ENCODE results near the gene MINK1. TPM values are rescaled to one million over a fixed set of nuclear protein-coding genes. Genes with fewer than 3 reads are reported as not detected.

Gene MINK1
- total RNA-seq = 10 to 100 TPM; 49.1 to 50.4 TPM

DNA sequence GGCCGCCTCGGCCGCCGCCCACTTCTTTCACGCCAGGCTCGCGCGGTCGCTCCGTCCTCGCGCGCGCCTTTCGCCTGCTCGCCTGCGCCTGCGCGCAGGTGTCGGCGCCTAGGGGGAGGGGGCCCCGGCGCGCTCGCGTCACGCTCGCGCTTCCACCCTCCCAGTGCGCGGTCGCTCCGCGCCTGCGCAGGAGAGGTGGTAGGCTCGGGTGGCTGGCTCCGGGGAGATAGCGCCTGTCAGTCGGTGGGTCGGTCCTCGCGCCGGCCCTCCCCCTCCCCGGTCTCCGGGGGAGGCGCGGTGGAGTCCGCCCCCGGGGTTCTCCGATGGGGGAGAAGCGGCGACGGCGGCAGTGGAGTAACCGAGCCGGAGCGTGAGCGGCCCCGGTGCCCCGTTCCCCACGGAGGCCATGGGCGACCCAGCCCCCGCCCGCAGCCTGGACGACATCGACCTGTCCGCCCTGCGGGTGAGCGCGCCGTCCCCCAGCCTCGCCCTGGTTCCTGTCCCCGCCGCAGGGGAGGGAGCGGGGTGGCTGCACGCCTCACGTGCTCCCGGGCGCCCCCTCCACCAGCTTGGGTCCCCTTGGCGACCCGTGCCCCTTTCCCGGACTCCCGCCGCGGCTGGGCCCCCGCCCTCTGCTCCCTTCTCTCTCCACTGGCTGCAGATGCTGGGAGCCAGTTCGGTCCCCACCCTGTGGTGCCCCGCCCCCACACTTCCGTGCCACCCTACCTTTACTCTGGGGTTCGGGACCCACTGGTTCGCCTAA lies at the start of gene MINK1:
Gene MINK1 (plus strand): TSS at position 163 of the 763 bp plus-strand sequence. CDS start 244 bp downstream, at position 407.
- Mint-ChIP-seq H3K4me1 (ENCODE audit: low read depth) (peaks cover 27% of the 10 kb centered on the region), H3K9me3 (no peaks in the 10 kb centered on the region), H3K4me3 (peak within 1 kb of the TSS; percentile 85), H3K36me3 (ENCODE audit: low read depth) (no peaks in the 10 kb centered on the region), H3K27ac (peak within 1 kb of the TSS; percentile 83), H3K27me3 (ENCODE audit: low read depth) (no peaks in the 10 kb centered on the region)
- intact Hi-C loops (cut with micrococcal nuclease) = loop anchor here (1.0 to 5.0 kb wide), 4 partner anchors 26 to 690 kb away; partner anchors contain the start of genes ARRB2, CYB5D2, PLD2 and ZZEF1
- CTCF ChIA-PET = interaction anchor here (0.9 kb wide), 1 partner anchor 28 kb away, joined by 3 read pairs; no protein-coding TSS in a partner anchor
- peak; percentile 82 for DNase-seq

DNA sequence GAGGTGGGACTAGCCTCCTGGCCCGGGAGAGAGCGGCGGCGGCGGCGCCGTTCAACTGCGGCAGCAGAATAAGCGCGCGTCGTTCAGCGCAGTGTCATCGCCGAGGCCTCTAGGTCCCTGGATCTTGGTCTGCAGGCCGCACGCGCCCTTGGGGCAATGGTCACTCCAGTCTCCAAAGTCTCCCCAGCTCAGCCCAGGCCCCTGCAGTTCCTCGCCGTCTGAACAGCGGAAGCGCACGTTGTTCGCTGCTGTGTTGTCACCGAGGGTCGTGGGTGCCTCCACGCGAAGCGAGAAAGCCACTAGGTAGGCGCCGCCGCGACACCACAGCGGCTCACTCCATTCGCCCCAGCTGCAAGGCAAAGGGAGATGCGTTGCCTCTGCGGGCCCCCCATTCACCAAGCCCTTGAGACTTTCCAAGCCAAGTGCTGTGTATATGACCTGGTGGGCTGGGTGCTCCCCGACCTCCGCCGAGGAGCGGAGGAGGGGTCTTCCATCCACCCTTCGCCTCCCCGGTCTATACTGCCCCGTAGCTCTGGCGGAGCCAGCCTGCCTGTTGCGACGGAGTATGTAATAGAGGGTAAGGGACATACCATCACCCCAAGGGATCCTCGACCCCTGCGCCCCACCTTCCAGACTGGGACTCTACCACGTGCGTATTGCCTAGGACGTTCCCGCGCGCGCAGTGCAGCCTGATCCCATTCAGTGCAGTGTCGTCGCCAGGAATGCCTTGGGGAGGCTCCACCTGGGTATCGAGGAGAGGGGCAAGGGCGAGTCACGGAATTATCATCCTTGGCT lies 47.6 kb upstream of the MINK1 start:
- H3K27ac Mint-ChIP-seq = no peak overlapping the region
- no peak for DNase-seq
- intact Hi-C loops (cut with micrococcal nuclease) = loop anchor here (10.0 kb wide), 1 partner anchor 221 kb away; the partner anchor contains the start of gene GGT6
- peaks cover 26% of the 10 kb centered on the region for H3K4me1 Mint-ChIP-seq (ENCODE audit: low read depth)
- H3K9me3 Mint-ChIP-seq = no peaks in the 10 kb centered on the region
- peak overlapping the region; percentile 36 for H3K4me3 Mint-ChIP-seq
- peaks cover 69% of the 10 kb centered on the region for H3K27me3 Mint-ChIP-seq (ENCODE audit: low read depth)
- H3K36me3 Mint-ChIP-seq (ENCODE audit: low read depth) = peaks cover 2% of the 10 kb centered on the region
- CTCF ChIA-PET = interaction anchor here (1.2 kb wide), 1 partner anchor 11 kb away, joined by 3 read pairs; no protein-coding TSS in a partner anchor

DNA sequence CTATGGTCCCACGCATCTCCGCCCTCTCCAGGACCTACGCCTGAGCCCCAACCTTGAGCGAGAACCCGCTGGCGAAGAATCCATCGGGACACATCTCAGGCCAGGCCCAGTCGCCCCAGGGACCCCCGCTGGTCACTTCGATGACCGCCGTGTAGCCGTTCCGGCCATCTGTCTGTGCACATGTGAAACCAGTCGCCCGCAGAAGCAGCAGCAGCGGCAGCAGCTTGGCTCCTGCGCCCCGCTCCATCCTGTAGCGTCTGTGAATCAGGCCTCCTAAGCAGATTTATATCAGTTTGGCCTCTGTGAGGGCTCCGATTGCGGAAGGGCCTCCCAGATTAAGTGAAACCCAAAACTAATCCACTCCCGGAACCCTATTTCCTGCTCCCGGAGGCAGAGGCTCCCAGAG lies 47.0 kb upstream of the MINK1 start, which contains the start of gene VMO1:
Gene VMO1 (minus strand): TSS at position 259 of the 406 bp plus-strand sequence. CDS start 12 bp downstream, at position 247.
- Mint-ChIP-seq H3K27ac (no peak within 1 kb of the TSS), H3K4me1 (ENCODE audit: low read depth) (peaks cover 31% of the 10 kb centered on the region), H3K36me3 (ENCODE audit: low read depth) (peaks cover 2% of the 10 kb centered on the region), H3K9me3 (no peaks in the 10 kb centered on the region), H3K27me3 (ENCODE audit: low read depth) (peaks cover 66% of the 10 kb centered on the region), H3K4me3 (peak within 1 kb of the TSS; percentile 36)
- CTCF ChIA-PET = interaction anchor here (0.7 to 1.2 kb wide), 3 partner anchors 11 to 99 kb away, joined by 3 to 4 read pairs (median 4); no protein-coding TSS in a partner anchor
- DNase-seq = peak; percentile 26
- intact Hi-C loops (cut with micrococcal nuclease) = loop anchor here (10.0 kb wide), 1 partner anchor 221 kb away; the partner anchor contains the start of gene GGT6

DNA sequence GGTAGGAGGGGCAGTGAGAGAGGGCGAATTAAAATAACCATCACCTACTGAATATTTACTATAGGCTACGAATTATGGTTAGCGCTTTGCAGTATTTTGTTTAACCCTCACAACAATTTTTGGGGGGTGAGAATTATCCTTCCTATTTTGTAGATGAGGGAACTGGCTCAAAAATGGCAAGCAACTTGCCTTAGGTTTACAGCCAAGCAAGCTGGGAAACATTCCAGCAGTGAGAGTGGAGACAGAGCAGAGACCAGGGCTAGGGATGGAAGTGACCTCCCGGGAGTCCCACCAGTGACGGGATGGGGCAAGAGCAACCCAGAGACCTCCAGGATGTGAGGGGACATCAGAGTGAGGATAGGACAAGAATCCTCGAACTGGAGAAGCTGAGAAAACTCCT lies 46.6 kb upstream of the MINK1 start:
- H3K4me3 Mint-ChIP-seq = no peak overlapping the region
- DNase-seq = no peak
- intact Hi-C loops (cut with micrococcal nuclease) = loop anchor here (10.0 kb wide), 1 partner anchor 222 kb away; the partner anchor contains the start of gene GGT6
- no peaks in the 10 kb centered on the region for H3K9me3 Mint-ChIP-seq
- H3K27me3 Mint-ChIP-seq (ENCODE audit: low read depth) = peaks cover 66% of the 10 kb centered on the region
- CTCF ChIA-PET = interaction anchor here (0.7 to 1.2 kb wide), 4 partner anchors 12 to 99 kb away, joined by 3 to 4 read pairs (median 4); no protein-coding TSS in a partner anchor
- H3K4me1 Mint-ChIP-seq (ENCODE audit: low read depth) = peaks cover 33% of the 10 kb centered on the region
- peaks cover 2% of the 10 kb centered on the region for H3K36me3 Mint-ChIP-seq (ENCODE audit: low read depth)
- no peak overlapping the region for H3K27ac Mint-ChIP-seq

DNA sequence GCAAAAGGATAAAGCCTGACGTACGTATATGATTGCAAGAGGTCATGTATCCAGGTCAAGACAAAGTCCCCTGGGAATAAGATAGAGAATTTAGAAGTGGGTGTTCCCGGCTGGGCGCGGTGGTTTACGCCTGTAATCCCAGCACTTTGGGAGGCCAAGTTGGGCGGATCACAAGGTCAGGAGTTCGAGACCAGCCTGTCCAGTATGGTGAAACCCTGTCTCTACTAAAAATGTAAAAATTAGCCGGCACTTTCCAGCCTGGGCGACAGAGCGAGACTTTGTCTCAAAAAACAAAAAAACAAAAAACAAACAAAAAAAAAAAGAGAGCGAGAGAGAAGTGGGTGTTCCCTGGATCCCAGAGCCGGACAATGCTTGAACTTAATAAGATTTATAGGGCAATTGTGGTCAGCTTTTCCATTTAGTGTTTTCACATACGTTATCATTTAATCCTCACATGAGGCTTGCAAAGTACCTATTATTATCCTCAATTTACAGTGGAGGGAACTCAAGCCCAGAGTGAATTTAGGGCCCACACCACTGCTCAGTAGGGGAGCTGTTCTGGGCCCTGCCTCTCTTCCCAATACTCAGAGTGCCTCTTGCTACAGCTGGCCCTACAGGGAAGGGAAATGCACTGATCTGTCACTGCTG lies 44.9 kb upstream of the MINK1 start:
- Mint-ChIP-seq H3K36me3 (ENCODE audit: low read depth) (peaks cover 2% of the 10 kb centered on the region), H3K4me1 (ENCODE audit: low read depth) (peaks cover 33% of the 10 kb centered on the region), H3K4me3 (peak overlapping the region; percentile 85), H3K9me3 (no peaks in the 10 kb centered on the region), H3K27me3 (ENCODE audit: low read depth) (peaks cover 53% of the 10 kb centered on the region), H3K27ac (no peak overlapping the region)
- no peak for DNase-seq
- intact Hi-C loops (cut with micrococcal nuclease) = loop anchor here (10.0 kb wide), 1 partner anchor 223 kb away; the partner anchor contains the start of gene GGT6
- CTCF ChIA-PET = interaction anchor here (0.7 to 3.0 kb wide), 7 partner anchors 8 to 111 kb away, joined by 3 to 10 read pairs (median 3); partner anchors contain the start of genes C17orf107, PLD2 and PSMB6

DNA sequence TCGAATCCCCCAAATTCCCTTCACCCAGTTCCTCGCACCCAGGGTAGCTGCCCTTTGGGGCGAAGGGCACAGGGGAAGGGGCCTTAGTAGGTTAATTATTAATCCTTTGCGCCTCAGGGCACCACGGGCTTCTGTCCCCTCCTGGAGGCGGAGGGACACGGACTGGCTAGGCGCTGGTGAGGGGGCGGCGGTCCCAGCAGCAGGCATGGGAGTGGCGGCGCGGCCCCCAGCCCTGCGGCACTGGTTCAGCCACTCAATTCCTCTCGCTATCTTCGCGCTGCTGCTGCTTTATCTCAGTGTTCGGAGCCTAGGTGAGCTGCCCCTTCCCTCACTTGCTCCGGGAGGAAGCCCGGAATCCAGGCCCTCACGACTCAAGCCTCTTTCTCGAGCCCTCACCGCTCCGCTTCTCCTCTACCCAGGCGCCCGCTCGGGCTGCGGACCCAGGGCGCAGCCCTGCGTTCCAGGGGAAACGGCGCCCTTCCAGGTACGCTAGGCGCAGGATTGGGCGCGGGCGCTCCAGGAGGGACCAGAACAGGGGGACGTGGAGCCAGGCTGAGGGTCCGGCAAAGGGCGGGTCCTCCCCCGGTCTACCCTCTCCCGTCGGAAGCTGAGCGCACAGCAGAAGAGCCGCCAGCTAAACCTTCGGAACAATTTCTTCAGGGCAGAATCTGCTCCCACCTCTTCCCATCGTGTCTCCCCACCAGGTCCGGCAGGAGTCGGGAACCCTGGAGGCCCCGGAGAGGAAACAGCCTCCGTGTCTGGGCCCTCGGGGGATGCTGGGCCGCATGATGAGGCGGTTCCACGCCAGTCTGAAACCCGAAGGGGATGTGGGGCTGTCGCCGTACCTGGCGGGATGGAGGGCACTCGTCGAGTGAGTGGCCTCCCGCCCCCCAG lies 44.1 kb upstream of the MINK1 start, which contains the start of gene GLTPD2:
Gene GLTPD2 (plus strand): TSS at position 158 of the 894 bp plus-strand sequence. CDS start 48 bp downstream, at position 206.
- H3K4me3 Mint-ChIP-seq = peak within 1 kb of the TSS; percentile 85
- intact Hi-C loops (cut with micrococcal nuclease) = loop anchor here (10.0 kb wide), 1 partner anchor 224 kb away; the partner anchor contains the start of gene GGT6
- peak within 1 kb of the TSS; percentile 46 for H3K27ac Mint-ChIP-seq
- CTCF ChIA-PET = interaction anchor here (0.7 to 3.0 kb wide), 15 partner anchors 9 to 232 kb away, joined by 3 to 12 read pairs (median 3); partner anchors contain the start of genes ARRB2, C17orf107, CHRNE and PLD2
- DNase-seq = no peak
- H3K27me3 Mint-ChIP-seq (ENCODE audit: low read depth) = peaks cover 46% of the 10 kb centered on the region
- peaks cover 33% of the 10 kb centered on the region for H3K4me1 Mint-ChIP-seq (ENCODE audit: low read depth)
- peaks cover 2% of the 10 kb centered on the region for H3K36me3 Mint-ChIP-seq (ENCODE audit: low read depth)
- no peaks in the 10 kb centered on the region for H3K9me3 Mint-ChIP-seq

DNA sequence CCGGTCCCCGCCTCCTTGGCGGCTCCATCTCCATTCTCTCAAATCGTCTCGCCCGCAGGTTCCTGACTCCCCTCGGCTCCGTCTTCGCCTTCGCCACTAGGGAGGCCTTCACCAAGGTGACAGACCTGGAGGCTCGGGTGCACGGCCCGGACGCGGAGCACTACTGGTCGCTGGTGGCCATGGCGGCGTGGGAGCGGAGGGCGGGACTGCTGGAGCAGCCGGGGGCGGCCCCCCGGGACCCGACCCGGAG lies 43.5 kb upstream of the MINK1 start:
- peaks cover 31% of the 10 kb centered on the region for H3K4me1 Mint-ChIP-seq (ENCODE audit: low read depth)
- intact Hi-C loops (cut with micrococcal nuclease) = loop anchor here (10.0 kb wide), 1 partner anchor 225 kb away; the partner anchor contains the start of gene GGT6

DNA sequence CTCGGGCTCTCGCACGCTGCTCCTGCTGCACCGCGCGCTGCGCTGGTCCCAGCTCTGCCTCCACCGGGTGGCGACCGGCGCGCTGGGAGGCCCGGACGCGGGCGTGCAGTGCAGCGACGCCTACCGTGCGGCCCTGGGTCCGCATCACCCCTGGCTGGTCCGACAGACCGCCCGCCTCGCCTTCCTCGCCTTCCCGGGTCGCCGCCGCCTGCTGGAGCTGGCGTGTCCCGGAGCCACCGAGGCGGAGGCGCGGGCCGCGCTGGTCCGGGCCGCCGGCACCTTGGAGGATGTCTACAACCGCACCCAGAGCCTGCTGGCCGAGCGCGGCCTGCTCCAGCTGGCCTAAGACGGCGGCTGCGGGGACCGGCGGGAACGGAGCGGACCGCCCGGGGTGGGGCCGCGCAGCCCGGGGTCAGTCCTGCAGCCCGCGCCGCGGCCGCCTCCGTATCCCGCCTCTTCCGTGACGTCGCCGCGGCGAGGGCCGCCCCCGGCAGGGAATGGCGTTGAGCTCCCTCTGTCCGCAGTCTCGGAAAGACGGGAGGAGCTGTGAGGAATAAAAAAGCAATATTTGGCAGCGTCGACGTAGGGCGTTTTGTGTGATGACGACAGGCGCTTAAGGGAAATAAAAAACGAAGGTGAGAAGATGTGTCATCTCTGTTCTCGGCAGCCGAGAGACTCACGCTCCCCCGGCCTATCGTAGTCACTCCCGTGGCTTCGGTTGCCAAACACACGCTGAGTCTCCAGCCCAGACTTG lies 43.0 kb upstream of the MINK1 start:
- intact Hi-C loops (cut with micrococcal nuclease) = loop anchor here (1.0 to 10.0 kb wide), 9 partner anchors 17 to 225 kb away; partner anchors contain the start of genes ARRB2, CXCL16, GGT6 and MED11
- Mint-ChIP-seq H3K36me3 (ENCODE audit: low read depth) (peaks cover 2% of the 10 kb centered on the region), H3K27ac (peak overlapping the region; percentile 95), H3K9me3 (no peaks in the 10 kb centered on the region), H3K4me3 (peak overlapping the region; percentile 85), H3K27me3 (ENCODE audit: low read depth) (peaks cover 38% of the 10 kb centered on the region), H3K4me1 (ENCODE audit: low read depth) (peaks cover 30% of the 10 kb centered on the region)
- peak; percentile 93 for DNase-seq
- CTCF ChIA-PET = interaction anchor here (0.6 to 3.0 kb wide), 28 partner anchors 8 to 233 kb away, joined by 3 to 12 read pairs (median 4); partner anchors contain the start of genes ARRB2, CHRNE, PLD2 and RNF167

More for the DNA sequence above, 43.5 kb upstream of the MINK1 start:
- Mint-ChIP-seq H3K9me3 (no peaks in the 10 kb centered on the region), H3K27ac (peak overlapping the region; percentile 46), H3K36me3 (ENCODE audit: low read depth) (peaks cover 2% of the 10 kb centered on the region), H3K27me3 (ENCODE audit: low read depth) (peaks cover 40% of the 10 kb centered on the region), H3K4me3 (peak overlapping the region; percentile 85)
- CTCF ChIA-PET = interaction anchor here (0.7 to 3.0 kb wide), 21 partner anchors 8 to 232 kb away, joined by 3 to 12 read pairs (median 4); partner anchors contain the start of genes ARRB2, CHRNE, PLD2 and RNF167
- DNase-seq = no peak

DNA sequence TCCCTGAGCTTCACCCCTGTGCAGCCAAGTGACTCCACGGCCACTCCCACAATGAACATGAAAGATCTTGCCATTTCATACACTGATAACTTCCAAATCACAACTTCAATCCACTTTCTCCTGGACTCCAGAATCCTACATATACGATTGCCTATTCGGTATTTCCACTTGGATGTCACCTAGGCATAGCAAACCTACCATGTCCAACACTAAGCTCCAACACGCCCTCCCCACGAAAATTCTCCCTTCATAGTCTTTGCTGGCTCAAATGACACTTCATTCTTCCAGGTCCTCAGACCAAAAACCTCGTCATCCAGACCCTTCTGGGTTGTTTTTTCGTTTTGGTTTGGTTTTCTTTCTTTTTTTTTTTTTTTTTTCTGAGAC lies 42.4 kb upstream of the MINK1 start:
- CTCF ChIA-PET = interaction anchor here (0.6 to 3.0 kb wide), 22 partner anchors 8 to 226 kb away, joined by 3 to 12 read pairs (median 4); partner anchors contain the start of genes ARRB2, PLD2, RNF167 and SLC25A11
- no peak for DNase-seq
- H3K27ac Mint-ChIP-seq = peak overlapping the region; percentile 95
- intact Hi-C loops (cut with micrococcal nuclease) = loop anchor here (1.0 to 2.0 kb wide), 8 partner anchors 17 to 158 kb away; partner anchors contain the start of genes ARRB2, CXCL16, MED11 and MINK1
- peaks cover 32% of the 10 kb centered on the region for H3K27me3 Mint-ChIP-seq (ENCODE audit: low read depth)
- H3K36me3 Mint-ChIP-seq (ENCODE audit: low read depth) = peaks cover 2% of the 10 kb centered on the region
- H3K9me3 Mint-ChIP-seq = no peaks in the 10 kb centered on the region
- peak overlapping the region; percentile 85 for H3K4me3 Mint-ChIP-seq
- peaks cover 30% of the 10 kb centered on the region for H3K4me1 Mint-ChIP-seq (ENCODE audit: low read depth)

DNA sequence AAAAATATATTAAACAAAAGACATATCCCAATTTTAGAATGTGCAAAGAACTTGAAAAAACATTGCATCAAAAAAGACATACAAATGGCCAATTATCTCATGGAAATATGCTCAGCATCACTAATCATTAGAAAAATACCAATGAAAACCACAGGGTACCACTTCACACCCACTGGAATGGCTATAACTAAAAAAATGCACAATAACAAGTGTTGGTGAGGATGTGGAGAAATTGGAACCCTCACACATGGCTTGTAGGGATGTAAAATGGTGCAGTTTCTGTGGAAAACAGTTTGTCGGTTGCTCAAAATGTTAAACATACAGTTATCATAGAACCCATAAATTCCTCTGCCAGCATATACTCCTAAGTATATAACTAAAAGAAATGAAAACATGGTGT lies 38.0 kb upstream of the MINK1 start:
- H3K9me3 Mint-ChIP-seq = no peaks in the 10 kb centered on the region
- H3K4me3 Mint-ChIP-seq = peak overlapping the region; percentile 100
- DNase-seq = no peak
- no peaks in the 10 kb centered on the region for H3K27me3 Mint-ChIP-seq (ENCODE audit: low read depth)
- peaks cover 29% of the 10 kb centered on the region for H3K4me1 Mint-ChIP-seq (ENCODE audit: low read depth)
- peaks cover 11% of the 10 kb centered on the region for H3K36me3 Mint-ChIP-seq (ENCODE audit: low read depth)
- CTCF ChIA-PET = no interaction called here
- peak overlapping the region; percentile 97 for H3K27ac Mint-ChIP-seq
- intact Hi-C loops (cut with micrococcal nuclease) = loop anchor here (5.0 kb wide), 1 partner anchor 653 kb away; the partner anchor contains the start of genes CYB5D2 and ZZEF1

All from activated naive CD4-positive, alpha-beta T cell treated with anti-CD3 and anti-CD28 coated beads for 36 hours (primary cell).